ENCODE data around the gene PAK3. TPM values are rescaled to one million over a fixed set of nuclear protein-coding genes. Genes with fewer than 3 reads are reported as not detected.

PAK3 gene
- total RNA-seq, 1 experiment from 2014 or later = 0.50 TPM

DNA sequence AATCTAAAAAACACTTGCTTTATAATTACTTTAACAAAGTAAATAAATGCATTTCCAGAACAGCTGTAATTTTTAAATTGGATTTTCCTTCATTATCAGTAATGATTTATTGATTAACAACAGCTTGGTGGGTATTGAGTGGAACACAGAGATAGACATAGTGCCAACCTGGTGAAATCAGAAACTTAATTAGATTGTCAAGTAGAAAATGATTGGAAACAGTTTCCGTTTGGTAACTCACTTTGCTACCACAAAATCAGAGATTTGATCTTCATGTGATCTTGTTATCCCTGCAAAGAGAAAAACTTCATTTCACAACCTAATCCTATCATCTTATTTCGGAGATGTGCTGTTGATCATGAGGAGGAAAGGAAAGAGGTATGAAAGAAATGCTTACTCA is 103.5 kb downstream of the PAK3 start:
- DNase-seq = no peak
- TF ChIP-seq CTCF (IDR thresholded peaks at IDR 0.05; ENCODE audit: unreplicated experiment) = no peak
- BruUV-seq (replicated peaks) = no TSS peak
- intact Hi-C loops (cut with micrococcal nuclease; ENCODE audit: unreplicated experiment) = no loop called here
- CTCF ChIA-PET = no interaction called here
- H3K27ac Mint-ChIP-seq (ENCODE audit: unreplicated experiment) = no peak overlapping the region
- H3K36me3 Mint-ChIP-seq (ENCODE audit: insufficient read depth, unreplicated experiment) = no peaks in the 10 kb centered on the region
- no peaks in the 10 kb centered on the region for H3K9me3 Mint-ChIP-seq (ENCODE audit: low read depth, unreplicated experiment)
- H3K4me1 Mint-ChIP-seq (ENCODE audit: low read depth, unreplicated experiment) = no peaks in the 10 kb centered on the region
- H3K4me3 Mint-ChIP-seq (ENCODE audit: low read depth, unreplicated experiment) = no peak overlapping the region
- H3K27me3 Mint-ChIP-seq (ENCODE audit: unreplicated experiment) = no peaks in the 10 kb centered on the region

GRCh38 chrX:111200327-111200726 is 104.3 kb downstream of the PAK3 start:
- Mint-ChIP-seq H3K27ac (ENCODE audit: unreplicated experiment) (no peak overlapping the region), H3K4me1 (ENCODE audit: low read depth, unreplicated experiment) (no peaks in the 10 kb centered on the region), H3K36me3 (ENCODE audit: insufficient read depth, unreplicated experiment) (no peaks in the 10 kb centered on the region), H3K9me3 (ENCODE audit: low read depth, unreplicated experiment) (no peaks in the 10 kb centered on the region), H3K4me3 (ENCODE audit: low read depth, unreplicated experiment) (no peak overlapping the region), H3K27me3 (ENCODE audit: unreplicated experiment) (no peaks in the 10 kb centered on the region)
- DNase-seq = no peak
- no TSS peak for BruUV-seq (replicated peaks)
- intact Hi-C loops (cut with micrococcal nuclease; ENCODE audit: unreplicated experiment) = no loop called here
- CTCF ChIA-PET = no interaction called here
- TF ChIP-seq CTCF (IDR thresholded peaks at IDR 0.05; ENCODE audit: unreplicated experiment) = no peak

- no peaks in the 10 kb centered on the region for H3K9me3 Mint-ChIP-seq (ENCODE audit: low read depth, unreplicated experiment)
- H3K27ac Mint-ChIP-seq (ENCODE audit: unreplicated experiment) = no peak overlapping the region
- TF ChIP-seq CTCF (IDR thresholded peaks at IDR 0.05; ENCODE audit: unreplicated experiment) = no peak
- no TSS peak for BruUV-seq (replicated peaks)
- H3K36me3 Mint-ChIP-seq (ENCODE audit: insufficient read depth, unreplicated experiment) = no peaks in the 10 kb centered on the region
- CTCF ChIA-PET = no interaction called here
- H3K4me3 Mint-ChIP-seq (ENCODE audit: low read depth, unreplicated experiment) = no peak overlapping the region
- DNase-seq = no peak
- intact Hi-C loops (cut with micrococcal nuclease; ENCODE audit: unreplicated experiment) = no loop called here
- H3K4me1 Mint-ChIP-seq (ENCODE audit: low read depth, unreplicated experiment) = no peaks in the 10 kb centered on the region
- H3K27me3 Mint-ChIP-seq (ENCODE audit: unreplicated experiment) = peaks cover 12% of the 10 kb centered on the region
Measured at GRCh38 chrX:111207851-111208250, 111.9 kb downstream of the PAK3 start.

DNA sequence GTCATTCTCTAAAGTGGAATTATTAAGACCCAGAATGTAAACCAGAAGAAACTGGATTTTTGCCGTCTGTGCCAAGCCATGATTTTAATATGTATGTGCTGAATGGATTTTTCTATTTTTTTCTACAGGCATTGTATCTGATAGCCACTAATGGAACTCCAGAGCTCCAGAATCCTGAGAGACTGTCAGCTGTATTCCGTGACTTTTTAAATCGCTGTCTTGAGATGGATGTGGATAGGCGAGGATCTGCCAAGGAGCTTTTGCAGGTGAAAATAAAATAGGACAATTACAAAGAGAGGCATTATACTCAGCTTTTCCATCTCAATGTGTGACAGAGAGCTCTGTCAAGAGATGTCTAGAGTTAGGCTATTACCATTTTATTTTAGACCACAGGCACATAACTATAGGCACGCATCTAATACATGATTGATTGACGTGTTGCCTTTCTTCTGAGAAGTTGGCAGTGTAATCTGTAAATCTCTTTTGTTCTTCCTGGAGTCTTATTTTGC is 120.4 kb downstream of the PAK3 start:
- BruUV-seq (replicated peaks) = no TSS peak
- Mint-ChIP-seq H3K4me3 (ENCODE audit: low read depth, unreplicated experiment) (no peak overlapping the region), H3K4me1 (ENCODE audit: low read depth, unreplicated experiment) (no peaks in the 10 kb centered on the region), H3K27ac (ENCODE audit: unreplicated experiment) (no peak overlapping the region), H3K27me3 (ENCODE audit: unreplicated experiment) (peaks cover 2% of the 10 kb centered on the region), H3K9me3 (ENCODE audit: low read depth, unreplicated experiment) (no peaks in the 10 kb centered on the region), H3K36me3 (ENCODE audit: insufficient read depth, unreplicated experiment) (no peaks in the 10 kb centered on the region)
- intact Hi-C loops (cut with micrococcal nuclease; ENCODE audit: unreplicated experiment) = no loop called here
- no peak for TF ChIP-seq CTCF (IDR thresholded peaks at IDR 0.05; ENCODE audit: unreplicated experiment)
- no peak for DNase-seq
- CTCF ChIA-PET = no interaction called here
